CD4-positive, alpha-beta T cell treated with Interleukin-2 at 100 ng/mL for 4 hours (primary cell): ENCODE data around the gene SLC8A1.

ENCODE experiments used
- DNase-seq: peaks from one replicate; pipeline ENCODE4 v3.0.0-alpha.2; 2020; ENCODE audit warnings: low spot score

Gene SLC8A1

GRCh38 chr2:40310303-40310702, 141.6 kb downstream of the SLC8A1 start:
- no peak for DNase-seq

GRCh38 chr2:40304340-40304739, 147.6 kb downstream of the SLC8A1 start:
- no peak for DNase-seq

GRCh38 chr2:40303746-40304145, 148.1 kb downstream of the SLC8A1 start:
- DNase-seq: no peak

DNA sequence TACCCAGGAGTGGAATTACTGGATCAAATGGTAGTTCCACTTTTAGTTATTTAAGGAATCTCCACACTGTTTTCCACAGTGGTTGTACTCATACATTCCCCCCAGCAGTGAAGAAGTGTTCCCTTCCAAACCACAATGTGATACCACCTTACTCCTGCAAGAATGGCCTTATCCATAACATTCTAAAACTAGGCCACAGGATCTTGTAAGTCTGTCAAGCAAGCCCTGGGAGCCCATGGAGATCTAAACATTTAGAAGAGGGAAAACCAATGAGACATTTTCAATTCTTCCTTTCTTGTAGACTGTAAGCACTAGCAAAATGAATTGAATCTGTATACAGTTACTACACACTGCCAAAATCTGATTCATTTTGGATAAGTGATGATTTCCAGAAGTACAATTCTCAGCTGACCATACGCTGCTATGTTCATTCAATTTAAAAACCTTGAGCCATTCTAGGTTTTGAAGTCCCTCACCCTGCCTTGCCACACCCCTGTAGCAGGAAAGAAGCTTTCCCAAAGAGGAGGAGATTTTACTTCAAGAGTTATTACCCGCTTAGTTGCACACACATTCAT, 149.1 kb downstream of the SLC8A1 start:
- no peak for DNase-seq

DNA sequence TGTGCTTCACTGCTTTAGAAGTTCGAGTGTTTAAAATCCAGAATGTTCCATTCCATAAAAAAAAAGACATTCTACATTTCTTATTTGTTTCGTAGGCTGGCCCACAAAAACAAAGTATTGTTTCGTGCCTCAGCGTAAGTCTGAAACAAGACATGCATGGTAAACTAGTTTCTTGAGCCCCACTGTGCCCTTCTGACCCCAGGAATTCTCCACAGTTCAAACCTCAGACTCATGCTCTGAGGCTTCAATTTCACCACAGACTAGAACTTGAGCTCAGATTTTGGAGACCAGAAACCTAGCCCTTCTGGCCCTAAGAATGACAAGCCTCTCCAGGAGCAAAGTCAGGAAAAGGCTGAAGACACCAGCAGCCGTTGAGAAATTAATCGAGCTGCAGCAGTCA, 151.5 kb downstream of the SLC8A1 start:
- no peak for DNase-seq

GRCh38 chr2:40299781-40300180, 152.1 kb downstream of the SLC8A1 start:
- no peak for DNase-seq

- no peak for DNase-seq
Measured at GRCh38 chr2:40299173-40299572, 152.7 kb downstream of the SLC8A1 start.

GRCh38 chr2:40298026-40298425, 153.9 kb downstream of the SLC8A1 start:
- DNase-seq: no peak

DNA sequence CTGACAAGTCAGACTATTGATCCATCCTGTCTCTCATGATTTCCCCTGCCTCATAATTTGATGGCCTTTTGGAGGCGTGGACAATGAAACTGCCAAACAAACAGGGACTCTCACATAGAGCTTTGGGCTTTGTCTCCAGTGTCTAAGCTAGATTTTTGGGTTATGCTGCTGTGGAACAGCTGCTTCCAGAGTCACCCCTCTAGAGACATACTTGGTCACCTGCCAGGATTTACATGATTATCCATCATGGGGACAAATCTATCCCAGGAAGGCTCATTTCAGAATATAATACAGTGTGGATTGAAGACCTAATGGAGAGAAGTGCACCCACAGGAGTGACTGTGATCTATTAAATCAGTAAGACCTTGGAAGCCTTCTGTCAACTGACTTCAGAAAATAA, 159.6 kb downstream of the SLC8A1 start:
- DNase-seq: no peak

GRCh38 chr2:40289771-40290404, 162.0 kb downstream of the SLC8A1 start:
- no peak for DNase-seq

DNA sequence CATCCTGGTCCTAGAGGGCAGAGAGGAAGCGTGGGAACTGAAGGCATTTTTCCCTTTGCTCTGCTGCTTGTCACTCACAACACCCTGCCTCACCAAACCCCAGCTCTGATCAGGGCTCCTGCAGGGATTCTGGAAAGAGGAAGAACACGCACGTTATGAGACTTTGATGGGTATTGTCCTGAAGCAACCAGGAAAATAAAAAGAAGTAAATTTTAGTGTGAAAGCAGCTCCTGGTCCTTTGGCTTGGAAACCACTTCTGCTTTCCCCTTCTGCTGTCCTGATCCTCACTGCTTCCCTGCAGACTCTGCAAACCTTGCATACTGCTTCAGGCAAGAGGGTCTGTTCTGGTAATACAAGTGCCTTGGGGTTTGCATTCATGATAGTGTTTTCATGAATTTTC, 164.1 kb downstream of the SLC8A1 start:
- DNase-seq: no peak

DNA sequence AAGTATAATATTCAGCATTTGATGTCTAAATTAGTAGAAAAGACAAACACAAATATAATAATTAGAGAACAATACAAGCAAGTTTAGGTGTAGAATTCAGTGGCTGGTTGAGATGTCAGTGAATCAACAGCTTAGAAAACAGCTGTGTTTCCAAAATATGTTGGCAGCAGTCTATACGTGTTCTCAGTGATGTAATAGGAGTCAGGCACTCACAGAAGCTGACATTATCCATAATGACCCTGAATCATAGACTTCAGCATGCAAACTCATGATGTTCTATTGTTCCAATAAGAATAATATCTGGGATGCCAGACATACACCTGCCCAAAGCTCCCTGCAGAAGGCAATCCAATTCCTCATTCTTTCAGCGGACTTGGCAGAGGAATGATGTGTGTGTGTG, 164.7 kb downstream of the SLC8A1 start:
- no peak for DNase-seq

DNA sequence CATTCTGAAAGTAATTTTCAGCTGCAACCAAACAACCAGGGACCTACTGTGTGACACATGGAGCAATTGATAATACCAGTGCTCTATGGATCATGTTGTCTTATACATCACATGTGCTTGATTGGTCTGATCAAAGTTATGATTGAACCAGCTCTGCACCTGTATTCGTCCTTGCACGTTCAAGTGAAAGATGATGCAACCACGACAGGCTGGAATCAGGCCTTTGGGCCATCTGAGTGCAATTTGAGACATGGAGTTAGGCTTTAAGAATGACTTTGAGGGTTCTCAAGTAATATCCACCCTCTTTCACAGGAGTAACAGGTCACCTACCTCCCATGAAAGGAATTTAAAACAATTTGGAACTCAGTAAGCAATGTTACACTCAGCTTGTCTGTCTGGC, 165.2 kb downstream of the SLC8A1 start:
- no peak for DNase-seq

DNA sequence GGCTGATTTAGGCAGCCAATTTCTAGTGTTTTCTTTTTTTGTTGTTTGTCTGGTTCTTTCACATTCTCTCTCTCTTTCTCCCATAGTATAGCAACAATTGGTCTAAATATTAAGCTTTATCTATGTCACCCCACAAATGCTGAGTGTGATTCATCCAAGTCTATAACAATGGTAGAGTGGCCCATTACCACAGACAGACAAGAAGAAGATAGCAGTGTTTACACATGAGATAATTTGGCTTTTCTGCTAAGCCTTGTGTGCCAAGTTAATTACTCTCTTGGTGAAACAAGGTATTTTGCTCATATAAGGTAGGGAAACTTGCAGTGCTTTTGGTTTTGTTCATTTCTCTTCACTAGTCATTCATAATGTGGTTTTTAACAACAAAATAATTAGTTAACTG, 166.5 kb downstream of the SLC8A1 start:
- no peak for DNase-seq

DNA sequence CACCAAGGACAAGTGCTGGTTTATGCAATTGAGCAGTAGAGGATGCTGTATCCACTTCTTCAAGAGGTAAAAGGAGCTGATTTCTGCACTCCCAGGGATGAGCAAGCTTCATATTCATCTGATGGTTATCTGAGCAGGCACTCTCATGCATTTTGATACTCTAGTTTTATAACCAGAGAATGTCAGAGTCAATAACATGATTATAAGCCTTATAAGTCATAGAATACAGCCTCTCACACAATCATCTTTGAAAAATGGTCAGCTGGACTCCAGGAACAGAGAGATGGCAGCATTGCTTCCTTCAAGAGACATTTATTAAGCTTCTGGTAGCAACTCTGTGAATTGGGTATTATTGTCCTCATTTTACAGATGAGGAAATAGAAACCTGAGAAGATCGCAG, 167.1 kb downstream of the SLC8A1 start:
- no peak for DNase-seq

GRCh38 chr2:40283111-40283909, 168.6 kb downstream of the SLC8A1 start:
- DNase-seq: no peak

GRCh38 chr2:40282428-40282827, 169.5 kb downstream of the SLC8A1 start:
- no peak for DNase-seq

GRCh38 chr2:40281021-40281940, 170.6 kb downstream of the SLC8A1 start:
- DNase-seq: no peak

DNA sequence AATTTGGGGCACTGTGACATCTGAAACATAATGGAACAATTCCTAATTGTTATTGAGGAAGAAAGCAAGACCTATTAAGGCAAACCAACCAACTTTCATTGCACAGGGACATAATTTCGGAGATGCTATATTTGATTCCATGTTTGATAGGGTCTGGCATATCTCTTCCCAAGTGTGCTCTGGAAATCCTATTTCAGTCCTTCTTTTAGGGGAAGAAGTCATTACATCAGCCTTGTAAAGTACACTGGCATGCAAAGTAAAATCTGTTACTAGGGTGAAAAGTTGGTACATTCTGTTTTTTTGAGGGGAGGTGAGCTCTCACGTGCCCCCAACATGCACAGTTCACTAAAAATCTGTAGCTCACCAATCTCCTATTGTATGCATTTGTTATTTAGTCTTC, 172.4 kb downstream of the SLC8A1 start:
- DNase-seq: no peak

- DNase-seq: no peak
Measured at GRCh38 chr2:40279001-40279400, 172.9 kb downstream of the SLC8A1 start.

DNA sequence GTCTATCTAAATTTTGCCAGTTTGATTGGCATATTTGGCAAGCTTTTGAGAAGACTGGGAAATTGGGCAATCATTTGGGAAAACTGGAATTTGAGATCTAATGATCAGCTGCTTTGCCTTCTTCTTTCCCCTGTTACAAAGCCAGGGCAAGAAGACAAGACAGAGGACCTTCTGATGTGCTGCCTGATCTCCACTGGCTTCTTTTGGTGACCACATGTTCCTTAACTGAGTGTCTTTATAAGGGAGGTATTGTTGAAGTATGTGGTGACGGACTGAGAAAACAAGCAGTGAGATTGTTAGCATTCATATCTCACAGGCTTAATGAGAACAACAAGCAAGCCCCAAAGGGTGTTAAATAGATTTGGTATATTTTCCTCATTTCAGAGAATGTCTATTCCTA, 175.8 kb downstream of the SLC8A1 start:
- no peak for DNase-seq

GRCh38 chr2:40274270-40274669, 177.6 kb downstream of the SLC8A1 start:
- DNase-seq: no peak
